DND-41 (cell line): Measurements from ENCODE around the gene KCNH3.

Experiments used
- EZH2 ChIP-seq: IDR thresholded peaks from 3 replicates; pipeline ENCODE4 v1.6.1; 2012; ENCODE audit warnings: borderline replicate concordance, low read depth, mild to moderate bottlenecking, moderate library complexity, low read length, inconsistent platforms; ENCODE audit not compliant: severe bottlenecking
- TF ChIP-seq, protein P1 (sequence below): IDR thresholded peaks from 2 replicates; pipeline ENCODE4 v1.5.1; 2012; ENCODE audit warnings: borderline replicate concordance, low read length, moderate library complexity, mild to moderate bottlenecking; ENCODE audit not compliant: poor library complexity, severe bottlenecking; ENCODE audit errors: extremely low read depth

DNA sequence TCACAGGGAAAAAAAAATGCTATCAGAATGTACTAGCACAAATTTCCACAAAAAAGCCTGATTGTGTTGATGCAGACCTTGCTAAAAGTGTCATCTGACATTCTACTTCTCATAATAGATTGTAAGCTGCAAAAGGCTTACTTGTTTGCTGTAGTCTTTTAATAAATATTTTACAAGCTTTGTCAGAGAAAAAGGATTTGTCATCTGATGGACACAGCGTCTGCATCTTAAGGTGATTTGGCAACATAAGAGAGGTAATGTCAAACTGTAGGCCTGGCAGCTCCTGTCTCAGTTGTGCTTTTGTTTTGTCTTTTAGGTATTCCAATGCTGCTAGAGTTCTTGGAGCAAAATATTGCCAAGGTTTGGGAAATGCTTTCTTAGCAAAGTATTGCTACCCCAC lies 26.3 kb upstream of the KCNH3 start:
- TF ChIP-seq, protein P1, sequence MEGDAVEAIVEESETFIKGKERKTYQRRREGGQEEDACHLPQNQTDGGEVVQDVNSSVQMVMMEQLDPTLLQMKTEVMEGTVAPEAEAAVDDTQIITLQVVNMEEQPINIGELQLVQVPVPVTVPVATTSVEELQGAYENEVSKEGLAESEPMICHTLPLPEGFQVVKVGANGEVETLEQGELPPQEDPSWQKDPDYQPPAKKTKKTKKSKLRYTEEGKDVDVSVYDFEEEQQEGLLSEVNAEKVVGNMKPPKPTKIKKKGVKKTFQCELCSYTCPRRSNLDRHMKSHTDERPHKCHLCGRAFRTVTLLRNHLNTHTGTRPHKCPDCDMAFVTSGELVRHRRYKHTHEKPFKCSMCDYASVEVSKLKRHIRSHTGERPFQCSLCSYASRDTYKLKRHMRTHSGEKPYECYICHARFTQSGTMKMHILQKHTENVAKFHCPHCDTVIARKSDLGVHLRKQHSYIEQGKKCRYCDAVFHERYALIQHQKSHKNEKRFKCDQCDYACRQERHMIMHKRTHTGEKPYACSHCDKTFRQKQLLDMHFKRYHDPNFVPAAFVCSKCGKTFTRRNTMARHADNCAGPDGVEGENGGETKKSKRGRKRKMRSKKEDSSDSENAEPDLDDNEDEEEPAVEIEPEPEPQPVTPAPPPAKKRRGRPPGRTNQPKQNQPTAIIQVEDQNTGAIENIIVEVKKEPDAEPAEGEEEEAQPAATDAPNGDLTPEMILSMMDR = no peak
- no peak for TF ChIP-seq EZH2
